ENCODE data around the gene DCLRE1B. TPM values are rescaled to one million over a fixed set of nuclear protein-coding genes. Genes with fewer than 3 reads are reported as not detected.

DCLRE1B gene
- total and polyA plus RNA-seq, 9 of the 15 experiments (the other 6 are each of a cell fraction or from before 2014, with no cell fraction given): 10.6 to 28.8 (median 17.2) TPM

- TF ChIP-seq ZNF395 (CRISPR knock-in tag; IDR thresholded peaks at IDR 0.05) (0 out of 2 replicates have a peak, but pooled peaks have one; percentile 70), TAF1 (IDR thresholded peaks at IDR 0.05; ENCODE audit: control insufficient read depth, extremely low read depth, insufficient read depth, low read length, severe bottlenecking) (peak; percentile 29), FOXA1 (IDR thresholded peaks at IDR 0.05; ENCODE audit: borderline replicate concordance) (no peak), RAD51 (IDR thresholded peaks at IDR 0.05; ENCODE audit: borderline replicate concordance, low read depth) (no peak), ZNF431 (CRISPR knock-in tag; IDR thresholded peaks at IDR 0.05) (no peak; the same call in 1 of the 2 replicates), DMBX1 (CRISPR knock-in tag; IDR thresholded peaks at IDR 0.05; ENCODE audit: borderline replicate concordance) (peak; percentile 46; the same call in 1 of the 2 replicates), ERF (CRISPR knock-in tag; IDR thresholded peaks at IDR 0.05) (peak; percentile 93; the same call in 1 of the 2 replicates), PKNOX1 (IDR thresholded peaks at IDR 0.05) (peak; percentile 70), MIER1 (IDR thresholded peaks at IDR 0.05; ENCODE audit: low read depth) (no peak), LCOR (CRISPR knock-in tag; IDR thresholded peaks at IDR 0.05) (peak; percentile 17; the same call in 1 of the 2 replicates), RBM39 (optimal IDR thresholded peaks at IDR 0.05; ENCODE audit: low read depth, low read length) (no peak), ESRRA (IDR thresholded peaks at IDR 0.05; ENCODE audit: borderline replicate concordance, low read depth) (no peak; the same call in 1 of the 2 replicates), POU5F1 (IDR thresholded peaks at IDR 0.05; ENCODE audit: borderline replicate concordance, low read depth, low read length, partially characterized antibody) (no peak), KLF13 (tag; IDR thresholded peaks at IDR 0.05; ENCODE audit: borderline replicate concordance, low read depth) (0 out of 2 replicates have a peak, but pooled peaks have one; percentile 23), KLF6 (CRISPR knock-in tag; IDR thresholded peaks at IDR 0.05; ENCODE audit: borderline replicate concordance) (no peak)
- TF ChIP-seq, protein P1, sequence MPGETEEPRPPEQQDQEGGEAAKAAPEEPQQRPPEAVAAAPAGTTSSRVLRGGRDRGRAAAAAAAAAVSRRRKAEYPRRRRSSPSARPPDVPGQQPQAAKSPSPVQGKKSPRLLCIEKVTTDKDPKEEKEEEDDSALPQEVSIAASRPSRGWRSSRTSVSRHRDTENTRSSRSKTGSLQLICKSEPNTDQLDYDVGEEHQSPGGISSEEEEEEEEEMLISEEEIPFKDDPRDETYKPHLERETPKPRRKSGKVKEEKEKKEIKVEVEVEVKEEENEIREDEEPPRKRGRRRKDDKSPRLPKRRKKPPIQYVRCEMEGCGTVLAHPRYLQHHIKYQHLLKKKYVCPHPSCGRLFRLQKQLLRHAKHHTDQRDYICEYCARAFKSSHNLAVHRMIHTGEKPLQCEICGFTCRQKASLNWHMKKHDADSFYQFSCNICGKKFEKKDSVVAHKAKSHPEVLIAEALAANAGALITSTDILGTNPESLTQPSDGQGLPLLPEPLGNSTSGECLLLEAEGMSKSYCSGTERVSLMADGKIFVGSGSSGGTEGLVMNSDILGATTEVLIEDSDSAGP (CRISPR knock-in tag; IDR thresholded peaks at IDR 0.05): no peak
- TF ChIP-seq, protein P2, sequence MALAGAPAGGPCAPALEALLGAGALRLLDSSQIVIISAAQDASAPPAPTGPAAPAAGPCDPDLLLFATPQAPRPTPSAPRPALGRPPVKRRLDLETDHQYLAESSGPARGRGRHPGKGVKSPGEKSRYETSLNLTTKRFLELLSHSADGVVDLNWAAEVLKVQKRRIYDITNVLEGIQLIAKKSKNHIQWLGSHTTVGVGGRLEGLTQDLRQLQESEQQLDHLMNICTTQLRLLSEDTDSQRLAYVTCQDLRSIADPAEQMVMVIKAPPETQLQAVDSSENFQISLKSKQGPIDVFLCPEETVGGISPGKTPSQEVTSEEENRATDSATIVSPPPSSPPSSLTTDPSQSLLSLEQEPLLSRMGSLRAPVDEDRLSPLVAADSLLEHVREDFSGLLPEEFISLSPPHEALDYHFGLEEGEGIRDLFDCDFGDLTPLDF (CRISPR knock-in tag; IDR thresholded peaks at IDR 0.05): 0 out of 2 replicates have a peak, but pooled peaks have one; percentile 50
- TF ChIP-seq, protein P3, sequence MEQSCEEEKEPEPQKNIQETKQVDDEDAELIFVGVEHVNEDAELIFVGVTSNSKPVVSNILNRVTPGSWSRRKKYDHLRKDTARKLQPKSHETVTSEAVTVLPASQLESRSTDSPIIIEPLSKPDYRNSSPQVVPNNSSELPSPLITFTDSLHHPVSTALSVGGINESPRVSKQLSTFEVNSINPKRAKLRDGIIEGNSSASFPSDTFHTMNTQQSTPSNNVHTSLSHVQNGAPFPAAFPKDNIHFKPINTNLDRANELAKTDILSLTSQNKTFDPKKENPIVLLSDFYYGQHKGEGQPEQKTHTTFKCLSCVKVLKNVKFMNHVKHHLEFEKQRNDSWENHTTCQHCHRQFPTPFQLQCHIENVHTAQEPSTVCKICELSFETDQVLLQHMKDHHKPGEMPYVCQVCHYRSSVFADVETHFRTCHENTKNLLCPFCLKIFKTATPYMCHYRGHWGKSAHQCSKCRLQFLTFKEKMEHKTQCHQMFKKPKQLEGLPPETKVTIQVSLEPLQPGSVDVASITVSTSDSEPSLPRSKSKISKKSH (CRISPR knock-in tag; IDR thresholded peaks at IDR 0.05): no peak
Measured at GRCh38 chr1:113929750-113930498, 24.8 kb downstream of the DCLRE1B start (continued).

Data from K562 (cell line).